Lung (tissue), 12 donors: ENCODE results near the gene PTRHD1. TPM values are rescaled to one million over a fixed set of nuclear protein-coding genes. Genes with fewer than 3 reads are reported as not detected.
A peak's percentile ranks its signal among the peaks of the same experiment; 100 is the strongest.

Experiments
- ATAC-seq: fragments of 200-7000 bp; cut with Tn5 transposase; one replicate; pipeline ENCODE4 v1.9.1; 2020; ENCODE audit warnings: moderate number of reproducible peaks; ENCODE audit not compliant: insufficient read depth, low FRiP score
- DNase-seq, 3 donors: peaks; one replicate each; pipeline ENCODE4 v3.0.0-alpha.2; 2013 to 2017
- H3K27ac ChIP-seq, 2 donors: one replicate each; pipeline ENCODE4 v1.5.1; 2013; ENCODE audit warnings: mild to moderate bottlenecking in 2 of 2, moderate library complexity in 2 of 2, control low read depth in 1 of 2, inconsistent platforms in 1 of 2, low read depth in 1 of 2, low read length in 1 of 2
- H3K27me3 ChIP-seq, 3 donors: one replicate each; pipeline ENCODE4 v1.5.1; 2013; ENCODE audit warnings: low read length in 2 of 3; ENCODE audit not compliant: control insufficient read depth in 3 of 3, insufficient read depth in 3 of 3
- H3K36me3 ChIP-seq, 4 donors: one replicate each; pipeline ENCODE4 v1.5.1; 2013; ENCODE audit warnings: low read length in 4 of 4, mild to moderate bottlenecking in 1 of 4, moderate library complexity in 1 of 4; ENCODE audit not compliant: control insufficient read depth in 4 of 4, insufficient read depth in 4 of 4
- H3K4me1 ChIP-seq, 5 donors: one replicate each; pipeline ENCODE4 v1.5.1; 2013; ENCODE audit warnings: low read length in 5 of 5, mild to moderate bottlenecking in 2 of 5, moderate library complexity in 1 of 5; ENCODE audit not compliant: control insufficient read depth in 5 of 5, insufficient read depth in 5 of 5
- H3K4me3 ChIP-seq: one replicate; pipeline ENCODE4 v1.5.1; 2013; ENCODE audit warnings: mild to moderate bottlenecking, control low read depth, moderate library complexity
- H3K9ac ChIP-seq, 2 donors: one replicate each; pipeline ENCODE4 v1.5.1; 2013; ENCODE audit warnings: low read length in 2 of 2, control low read depth in 1 of 2; ENCODE audit not compliant: insufficient read depth in 1 of 2
- H3K9me3 ChIP-seq, 4 donors: one replicate each; pipeline ENCODE4 v1.5.1; 2013; ENCODE audit warnings: low read length in 3 of 4, mild to moderate bottlenecking in 1 of 4, moderate library complexity in 1 of 4; ENCODE audit not compliant: control insufficient read depth in 4 of 4, insufficient read depth in 3 of 4
- WGBS, 2 donors: extraction: QIAGEN DNeasy Blood & Tissue Kit; methylation state at CpG; one replicate each; pipeline ENCODE4 v1.1.7; 2013; 5-methylcytosine and 5-hydroxymethylcytosine counted together
- polyA plus RNA-seq, 2 donors: library from polyadenylated mRNA; stranded (reverse); fragments of 200-250 nt; gene quantifications; one replicate each; pipeline ENCODE4 v1.2.1, GENCODE V29; 2013
- total RNA-seq, 2 donors: library from RNA; depleted of rRNA in 1 of 2; stranded (reverse); fragments of >200 nt in 1 of 2; gene quantifications; one replicate each; pipeline ENCODE4 v1.2.1, GENCODE V29; 2014 to 2021
- TF ChIP-seq, protein P1 (sequence below): IDR thresholded peaks from 2 replicates; pipeline ENCODE4 v1.5.1; 2012; ENCODE audit warnings: mild to moderate bottlenecking; ENCODE audit errors: control extremely low read depth, extremely low read depth
- donor health status: control.
- donor health status: control.
- donor health status: Bipolar disorder and iron deficiency.
- donor health status: healthy.
- donor health status: DM: yes; HTN: yes; CAD: no.

Gene PTRHD1
- total and polyA plus RNA-seq, 4 donors = 22.3 to 39.2 (median 32.3) TPM

DNA sequence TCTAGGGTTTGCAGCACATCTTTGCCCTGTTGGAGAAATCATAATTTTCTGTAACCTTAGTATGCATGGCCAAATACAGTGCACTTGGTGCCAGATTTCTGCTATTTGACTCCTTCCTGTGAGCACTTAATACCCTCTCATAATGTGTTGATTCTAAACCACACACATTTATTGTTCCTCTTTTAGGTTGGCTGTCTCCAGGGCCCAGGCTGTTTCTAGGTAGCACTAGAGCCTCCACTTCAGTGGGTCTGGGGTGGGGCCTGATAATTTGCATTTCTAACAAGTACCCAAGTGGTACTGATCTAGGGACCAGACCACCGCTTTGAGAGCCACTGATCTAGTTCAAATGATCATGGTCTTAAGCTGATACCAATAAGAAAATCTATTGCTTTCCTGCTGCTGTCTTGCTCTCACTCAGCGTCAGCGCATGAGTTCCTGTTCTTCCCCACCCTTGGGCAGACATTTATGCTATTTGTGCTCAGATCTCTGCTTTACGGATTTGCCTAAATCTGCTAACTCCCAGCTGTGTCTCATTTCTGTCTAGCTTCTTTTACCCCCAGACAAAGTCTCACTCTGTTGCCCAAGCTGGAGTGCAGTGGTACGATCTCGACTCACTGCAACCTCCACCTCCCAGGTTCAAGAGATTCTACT, 7.4 kb downstream of the PTRHD1 start:
- WGBS, 2 donors = 55 to 56% methylated on average over 6 of the region's 6 CpGs
- peaks cover 0 to 4% (median 3%) of the 10 kb centered on the region in 5 donors for H3K4me1 ChIP-seq
- no peak overlapping the region for H3K9ac ChIP-seq
- H3K36me3 ChIP-seq = no peaks in the 10 kb centered on the region
- peaks cover 0 to 2% (median 0%) of the 10 kb centered on the region in 4 donors for H3K9me3 ChIP-seq
- no peak overlapping the region for H3K4me3 ChIP-seq
- H3K27ac ChIP-seq = peak overlapping the region in 1 of 2 donors; percentile 55
- TF ChIP-seq, protein P1, sequence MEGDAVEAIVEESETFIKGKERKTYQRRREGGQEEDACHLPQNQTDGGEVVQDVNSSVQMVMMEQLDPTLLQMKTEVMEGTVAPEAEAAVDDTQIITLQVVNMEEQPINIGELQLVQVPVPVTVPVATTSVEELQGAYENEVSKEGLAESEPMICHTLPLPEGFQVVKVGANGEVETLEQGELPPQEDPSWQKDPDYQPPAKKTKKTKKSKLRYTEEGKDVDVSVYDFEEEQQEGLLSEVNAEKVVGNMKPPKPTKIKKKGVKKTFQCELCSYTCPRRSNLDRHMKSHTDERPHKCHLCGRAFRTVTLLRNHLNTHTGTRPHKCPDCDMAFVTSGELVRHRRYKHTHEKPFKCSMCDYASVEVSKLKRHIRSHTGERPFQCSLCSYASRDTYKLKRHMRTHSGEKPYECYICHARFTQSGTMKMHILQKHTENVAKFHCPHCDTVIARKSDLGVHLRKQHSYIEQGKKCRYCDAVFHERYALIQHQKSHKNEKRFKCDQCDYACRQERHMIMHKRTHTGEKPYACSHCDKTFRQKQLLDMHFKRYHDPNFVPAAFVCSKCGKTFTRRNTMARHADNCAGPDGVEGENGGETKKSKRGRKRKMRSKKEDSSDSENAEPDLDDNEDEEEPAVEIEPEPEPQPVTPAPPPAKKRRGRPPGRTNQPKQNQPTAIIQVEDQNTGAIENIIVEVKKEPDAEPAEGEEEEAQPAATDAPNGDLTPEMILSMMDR = no peak
- peak; percentile 33 to 66 (median 39) for DNase-seq
- ATAC-seq = peak; percentile 84
- H3K27me3 ChIP-seq = no peaks in the 10 kb centered on the region

DNA sequence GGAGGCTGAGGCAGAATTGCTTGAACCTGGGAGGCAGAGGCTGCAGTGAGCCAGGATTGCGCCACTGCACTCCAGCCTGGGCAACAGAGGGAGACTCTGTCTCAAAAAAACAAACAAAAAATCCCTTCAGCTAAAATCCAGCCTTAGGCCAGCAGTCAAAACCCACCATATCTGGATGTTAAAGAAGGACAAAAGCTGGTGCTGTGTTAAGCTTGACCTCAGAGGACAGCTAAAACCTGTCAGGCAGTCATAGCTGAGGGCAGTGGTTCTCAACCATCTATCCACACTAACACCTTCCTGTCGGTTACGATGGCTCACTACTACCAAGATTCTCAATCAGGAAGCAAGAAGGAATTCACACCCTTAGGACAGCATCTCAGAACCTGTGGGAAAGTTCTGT, 9.6 kb downstream of the PTRHD1 start:
- no peak overlapping the region for H3K4me3 ChIP-seq
- peaks cover 0 to 2% (median under 1%) of the 10 kb centered on the region in 5 donors for H3K4me1 ChIP-seq
- H3K36me3 ChIP-seq = no peaks in the 10 kb centered on the region
- H3K9ac ChIP-seq = no peak overlapping the region
- WGBS, 2 donors = 93 to 94% methylated on average over 3 of the region's 3 CpGs
- no peak overlapping the region for H3K27ac ChIP-seq
- ATAC-seq = no peak
- H3K9me3 ChIP-seq = peaks cover 0 to 2% (median 0%) of the 10 kb centered on the region in 4 donors
- TF ChIP-seq, protein P1 = no peak
- no peaks in the 10 kb centered on the region for H3K27me3 ChIP-seq
- no peak for DNase-seq

DNA sequence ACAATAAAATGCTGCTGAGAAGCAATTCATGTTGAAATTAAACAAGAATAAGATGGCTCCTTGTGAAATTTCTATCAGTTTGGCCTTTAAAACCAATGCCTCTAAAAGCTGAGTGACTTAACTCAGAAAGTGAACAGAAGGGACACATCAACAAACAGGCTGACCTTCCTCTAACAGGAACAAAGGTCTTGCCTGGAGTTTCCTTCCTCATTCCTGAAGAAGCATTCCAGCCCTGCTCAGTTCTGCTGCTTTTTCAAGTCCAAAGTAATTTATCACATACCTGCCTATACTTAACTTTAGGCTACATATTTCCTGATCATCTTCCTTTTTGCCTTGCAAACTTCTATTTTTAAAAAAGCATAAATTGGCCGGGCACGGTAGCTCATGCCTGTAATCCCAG, 14.1 kb downstream of the PTRHD1 start:
- 26 to 29% methylated on average over 2 of the region's 2 CpGs for WGBS, 2 donors
- peaks cover 0 to 2% (median 0%) of the 10 kb centered on the region in 4 donors for H3K9me3 ChIP-seq

More for the DNA sequence above, 14.1 kb downstream of the PTRHD1 start:
- H3K4me1 ChIP-seq = no peaks in the 10 kb centered on the region
- no peaks in the 10 kb centered on the region for H3K36me3 ChIP-seq
- TF ChIP-seq, protein P1 = no peak
- no peak overlapping the region for H3K27ac ChIP-seq
- H3K4me3 ChIP-seq = no peak overlapping the region
- H3K27me3 ChIP-seq = no peaks in the 10 kb centered on the region
- ATAC-seq (no peak), DNase-seq (peak in 1 of 3 donors; percentile 25)
- no peak overlapping the region for H3K9ac ChIP-seq
